Activated T-cell treated with anti-CD3 and anti-CD28 coated beads, Interleukin-2, amount 50 U/mL, for 4 hours (primary cell): Measurements from ENCODE around the gene WDR1. TPM values are rescaled to one million over a fixed set of nuclear protein-coding genes. Genes with fewer than 3 reads are reported as not detected.

Experiments
- ATAC-seq, 2 donors: fragments of 200-7000 bp; cut with Tn5 transposase; one replicate each; pipeline ENCODE4 v1.10.0; 2021
- DNase-seq: peaks from one replicate; pipeline ENCODE4 v3.0.0-alpha.2; 2020
- H3K27me3 Mint-ChIP-seq: one replicate; pipeline ENCODE4 v1.8.0; 2021; ENCODE audit warnings: low read depth, mixed read lengths
- H3K36me3 Mint-ChIP-seq: one replicate; pipeline ENCODE4 v1.8.0; 2022; ENCODE audit warnings: mixed read lengths; ENCODE audit not compliant: insufficient read depth
- H3K4me1 Mint-ChIP-seq: one replicate; pipeline ENCODE4 v1.8.0; 2021; ENCODE audit warnings: low read depth, mixed read lengths
- H3K4me3 Mint-ChIP-seq: one replicate; pipeline ENCODE4 v1.8.0; 2021; ENCODE audit warnings: mild to moderate bottlenecking, moderate library complexity, mixed read lengths
- H3K9me3 Mint-ChIP-seq: one replicate; pipeline ENCODE4 v1.8.0; 2021; ENCODE audit warnings: mixed read lengths
- total RNA-seq, 3 donors: library from RNA; stranded (reverse); gene quantifications; one replicate each; pipeline ENCODE4 v1.2.1, GENCODE V29; 2021

Gene WDR1
- total RNA-seq, 3 donors from 2014 or later = 291 to 356 (median 334) TPM

DNA sequence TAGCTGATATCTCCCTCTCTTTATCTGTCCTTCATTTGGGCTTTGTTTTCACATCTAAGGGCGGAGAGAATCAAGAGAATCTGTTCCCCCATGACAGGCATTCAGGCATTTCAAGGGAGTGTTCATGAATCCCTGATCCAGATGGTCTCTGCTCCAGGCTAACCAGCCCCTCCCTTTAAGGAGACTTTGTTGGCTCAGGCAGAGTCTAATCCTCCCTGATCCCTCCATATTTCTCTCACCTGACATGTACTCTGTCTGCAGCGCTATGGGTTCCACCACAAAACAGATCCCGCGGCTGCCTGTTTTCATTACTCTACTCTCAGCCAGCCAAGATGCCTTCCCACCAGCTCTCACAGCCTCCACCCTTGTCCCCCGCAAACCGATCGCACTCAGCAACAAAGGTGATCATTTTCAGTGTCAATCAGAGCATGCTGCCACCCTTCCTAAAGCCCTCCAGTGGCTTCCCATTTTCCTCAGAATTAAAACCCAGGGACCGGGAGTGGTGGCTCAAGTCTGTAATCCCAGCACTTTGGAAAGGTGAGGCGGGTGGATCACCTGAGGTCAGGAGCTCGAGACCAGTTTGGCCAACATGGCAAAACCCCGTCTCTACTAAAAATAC, 65.0 kb downstream of the WDR1 start:
- Mint-ChIP-seq H3K4me3 (no peak overlapping the region), H3K4me1 (peaks cover 5% of the 10 kb centered on the region), H3K27me3 (no peaks in the 10 kb centered on the region), H3K36me3 (peaks cover 11% of the 10 kb centered on the region), H3K9me3 (no peaks in the 10 kb centered on the region)
- ATAC-seq (no peak), DNase-seq (no peak)

DNA sequence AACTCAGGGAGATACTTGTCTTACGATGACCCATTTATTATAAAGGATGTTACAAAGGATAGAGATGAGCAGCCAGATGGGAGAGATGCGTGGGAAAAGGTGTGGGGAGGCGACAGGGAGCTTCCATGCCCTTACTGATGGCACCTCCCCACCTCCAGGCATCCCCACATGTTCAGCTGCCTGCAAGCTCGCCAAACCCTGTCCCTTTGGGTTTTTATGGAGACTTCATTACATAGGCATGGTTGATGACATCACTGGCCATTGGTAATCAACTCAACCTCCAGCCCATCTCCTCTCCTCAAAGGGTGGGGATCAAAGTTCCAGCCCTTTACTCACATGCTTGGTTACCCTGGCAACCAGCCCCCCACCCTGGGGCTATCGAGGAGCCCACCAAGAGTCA, 65.9 kb downstream of the WDR1 start:
- Mint-ChIP-seq H3K9me3 (no peaks in the 10 kb centered on the region), H3K36me3 (peaks cover 4% of the 10 kb centered on the region), H3K4me3 (no peak overlapping the region), H3K27me3 (no peaks in the 10 kb centered on the region), H3K4me1 (peaks cover 2% of the 10 kb centered on the region)
- ATAC-seq (no peak), DNase-seq (no peak)

DNA sequence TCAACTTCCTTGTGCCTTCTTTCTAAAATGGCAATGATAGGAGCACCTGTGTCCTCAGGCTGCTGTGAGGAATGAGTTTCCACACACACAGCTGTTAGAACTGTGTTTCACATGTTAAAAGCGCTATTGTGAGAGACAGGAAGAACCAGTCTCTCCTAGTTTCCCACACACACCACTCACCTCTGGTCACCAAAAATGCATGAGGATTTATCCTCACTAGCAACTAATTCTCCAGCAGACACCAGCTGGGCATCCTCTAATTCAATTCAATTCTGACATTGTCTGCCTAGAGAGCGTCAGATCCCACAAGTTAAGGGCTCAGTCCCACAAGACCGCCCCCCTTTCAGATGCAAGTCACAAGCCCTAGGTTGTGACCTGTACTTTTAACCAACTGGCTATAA, 66.3 kb downstream of the WDR1 start:
- Mint-ChIP-seq H3K9me3 (no peaks in the 10 kb centered on the region), H3K4me1 (peaks cover 2% of the 10 kb centered on the region), H3K4me3 (no peak overlapping the region), H3K27me3 (no peaks in the 10 kb centered on the region), H3K36me3 (peaks cover 3% of the 10 kb centered on the region)
- ATAC-seq (no peak), DNase-seq (no peak)

DNA sequence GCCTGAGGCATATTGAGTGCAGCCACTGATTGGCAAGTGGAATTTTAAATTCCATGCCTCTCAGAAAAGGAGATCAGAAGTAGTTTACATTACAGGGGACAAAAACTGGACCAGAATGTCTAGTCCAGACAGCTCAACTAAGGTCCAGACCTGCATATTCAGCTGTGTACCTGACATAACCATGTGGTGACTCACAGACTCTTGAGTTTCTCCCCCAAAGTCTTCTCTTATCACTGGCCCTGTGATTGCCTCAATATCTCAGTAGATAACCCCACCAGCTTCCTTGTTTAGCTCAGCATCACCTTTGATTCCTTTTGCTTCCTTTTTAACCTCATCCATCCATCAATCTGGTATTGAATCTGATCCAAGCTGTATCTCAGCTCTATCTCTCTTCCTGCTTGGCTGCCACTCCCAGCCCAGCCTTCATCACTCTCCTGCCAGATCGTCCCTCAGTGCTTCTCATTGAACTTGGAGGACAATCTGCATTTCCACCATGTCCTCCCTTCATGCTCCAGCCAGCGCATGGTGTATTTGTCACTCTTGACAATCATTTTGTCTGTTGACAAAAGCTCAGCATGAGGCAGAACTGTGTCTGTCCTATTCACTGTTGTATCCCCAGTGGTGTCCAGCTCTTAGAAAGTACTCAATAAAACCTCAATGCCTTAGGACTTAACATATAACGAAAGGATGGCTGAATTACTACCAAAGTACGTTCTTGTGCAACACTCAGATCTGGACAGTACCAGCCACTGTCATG, 67.5 kb downstream of the WDR1 start:
- no peaks in the 10 kb centered on the region for H3K9me3 Mint-ChIP-seq
- ATAC-seq = no peak
- no peaks in the 10 kb centered on the region for H3K27me3 Mint-ChIP-seq
- no peak overlapping the region for H3K4me3 Mint-ChIP-seq
- peaks cover 3% of the 10 kb centered on the region for H3K36me3 Mint-ChIP-seq
- no peak for DNase-seq
- peaks cover 4% of the 10 kb centered on the region for H3K4me1 Mint-ChIP-seq

DNA sequence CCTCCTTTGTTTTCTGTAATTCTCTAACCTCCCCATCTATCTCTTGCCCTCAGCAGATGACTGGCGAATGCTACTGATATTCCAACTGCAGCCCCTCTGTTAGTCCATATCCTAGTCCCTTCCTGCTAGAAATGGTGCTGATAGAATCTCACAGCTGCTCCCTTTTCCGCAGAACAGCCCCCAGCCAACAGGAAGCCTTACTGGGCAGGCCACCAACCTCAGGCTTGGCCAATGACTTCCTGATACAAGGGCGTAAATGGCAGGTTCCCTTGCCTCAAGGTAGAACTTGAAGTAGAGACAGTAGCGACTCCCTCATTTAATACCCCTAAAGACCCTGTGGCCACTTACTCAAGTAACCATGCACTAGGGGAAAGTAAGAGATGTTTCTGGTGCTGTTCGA, 68.6 kb downstream of the WDR1 start:
- H3K4me1 Mint-ChIP-seq = peaks cover 4% of the 10 kb centered on the region
- DNase-seq = no peak
- peaks cover under 1% of the 10 kb centered on the region for H3K9me3 Mint-ChIP-seq
- H3K36me3 Mint-ChIP-seq = peaks cover 7% of the 10 kb centered on the region
- H3K27me3 Mint-ChIP-seq = no peaks in the 10 kb centered on the region
- no peak for ATAC-seq
- H3K4me3 Mint-ChIP-seq = no peak overlapping the region

DNA sequence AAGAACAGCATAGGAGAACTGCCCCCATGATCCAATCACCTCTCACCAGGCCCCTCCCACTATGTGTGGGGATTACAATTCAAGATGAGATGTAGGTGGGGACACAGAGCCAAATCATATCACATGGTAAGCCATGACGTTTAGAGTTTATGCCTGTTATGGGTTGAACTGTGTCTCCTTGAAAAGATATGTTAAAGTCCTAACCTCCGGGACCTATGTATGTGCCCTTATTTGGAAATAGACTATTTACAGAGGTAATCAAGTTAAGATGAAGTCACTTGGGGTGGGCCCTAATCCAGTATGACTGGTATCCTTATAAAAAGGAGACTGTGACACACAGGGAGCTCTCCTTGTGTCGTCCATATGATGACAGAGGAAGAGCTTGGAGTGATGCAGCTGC, 70.1 kb downstream of the WDR1 start:
- H3K4me1 Mint-ChIP-seq = peaks cover 4% of the 10 kb centered on the region
- H3K36me3 Mint-ChIP-seq = peaks cover 17% of the 10 kb centered on the region
- no peaks in the 10 kb centered on the region for H3K27me3 Mint-ChIP-seq
- ATAC-seq = no peak
- no peak overlapping the region for H3K4me3 Mint-ChIP-seq
- H3K9me3 Mint-ChIP-seq = peaks cover 9% of the 10 kb centered on the region
- no peak for DNase-seq

DNA sequence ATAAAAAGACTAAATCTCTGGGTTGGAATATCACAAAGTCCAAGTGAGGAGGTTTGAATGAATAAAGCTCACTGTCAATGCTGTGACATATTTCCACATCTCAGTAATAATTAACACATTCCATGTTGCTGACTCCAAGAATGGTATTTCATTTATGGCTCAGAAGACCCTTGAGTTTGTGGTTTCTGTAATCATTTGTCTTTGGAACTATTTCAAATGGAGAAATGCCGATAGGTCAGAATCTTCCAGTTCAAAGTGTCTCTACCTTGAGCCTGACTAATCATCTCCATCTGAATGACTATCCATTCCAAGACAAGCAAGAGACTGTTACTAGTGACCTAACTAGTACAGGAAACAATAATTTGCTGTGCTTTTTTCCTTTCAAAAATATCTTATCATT, 71.1 kb downstream of the WDR1 start:
- no peaks in the 10 kb centered on the region for H3K27me3 Mint-ChIP-seq
- H3K36me3 Mint-ChIP-seq = peaks cover 19% of the 10 kb centered on the region
- DNase-seq (no peak), ATAC-seq (no peak)
- H3K4me1 Mint-ChIP-seq = peaks cover 4% of the 10 kb centered on the region
- H3K9me3 Mint-ChIP-seq = peaks cover 9% of the 10 kb centered on the region
- no peak overlapping the region for H3K4me3 Mint-ChIP-seq

DNA sequence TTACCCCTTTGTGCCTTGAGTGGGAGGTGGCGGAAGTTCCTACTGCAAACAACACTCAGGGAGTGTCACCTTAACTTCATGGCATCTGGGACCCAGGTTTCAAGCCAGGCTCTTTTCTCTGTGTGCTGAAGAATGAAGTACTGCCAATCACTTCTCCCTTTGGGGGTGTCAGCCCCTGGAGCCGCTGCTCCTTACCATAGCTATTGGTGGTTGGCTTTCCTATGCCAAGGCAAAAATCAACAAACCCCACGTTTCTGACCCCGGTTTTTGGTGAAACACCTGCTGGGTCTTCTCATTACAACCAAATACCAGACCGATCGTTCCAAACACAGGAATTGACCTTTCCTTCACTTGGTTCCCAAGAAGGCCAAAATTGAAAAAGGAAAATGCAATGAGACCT, 75.6 kb downstream of the WDR1 start:
- DNase-seq (no peak), ATAC-seq (no peak)
- no peak overlapping the region for H3K4me3 Mint-ChIP-seq
- peaks cover 9% of the 10 kb centered on the region for H3K9me3 Mint-ChIP-seq
- H3K4me1 Mint-ChIP-seq = peaks cover 2% of the 10 kb centered on the region
- H3K36me3 Mint-ChIP-seq = peaks cover 31% of the 10 kb centered on the region
- H3K27me3 Mint-ChIP-seq = no peaks in the 10 kb centered on the region

DNA sequence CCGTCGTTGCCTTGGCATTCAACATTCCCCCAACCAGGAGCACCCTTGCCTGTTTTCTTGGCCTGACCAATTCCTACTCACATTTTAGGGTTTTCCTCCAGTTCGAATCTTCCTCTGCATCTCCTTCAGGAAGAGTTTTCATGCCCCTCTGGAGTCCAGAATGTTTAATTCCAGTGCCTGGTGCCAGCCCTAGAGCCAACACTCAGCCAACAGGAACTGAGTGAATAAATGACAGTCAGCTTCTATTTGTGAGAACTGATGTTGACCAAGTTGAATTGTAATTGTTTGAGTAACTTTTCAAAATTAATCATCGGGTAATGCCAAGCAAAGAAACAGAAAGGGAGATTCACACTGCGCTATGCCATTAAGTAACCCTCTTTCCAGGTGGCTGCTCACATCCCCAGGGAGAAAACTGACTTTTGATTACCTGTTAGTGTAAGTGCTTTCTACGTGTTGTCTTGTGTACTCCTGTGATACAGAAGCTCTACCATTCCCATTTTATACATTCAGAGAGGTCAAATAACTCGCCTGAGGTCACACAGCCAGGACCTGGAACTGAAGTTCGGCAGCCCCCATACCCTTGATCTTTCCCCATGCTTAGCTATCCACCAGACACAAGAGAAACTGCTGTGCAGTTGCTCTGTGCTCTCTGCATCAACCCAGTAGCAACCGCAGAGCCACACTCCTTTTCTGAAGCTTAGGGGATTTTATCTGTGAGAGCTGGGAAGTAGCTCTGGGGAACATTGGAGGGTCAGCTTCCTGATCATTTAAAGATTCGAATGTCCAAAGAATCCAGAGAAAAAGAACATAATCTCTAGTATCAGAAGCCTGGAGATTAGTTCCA, 76.3 kb downstream of the WDR1 start:
- no peak for DNase-seq
- Mint-ChIP-seq H3K27me3 (no peaks in the 10 kb centered on the region), H3K4me3 (no peak overlapping the region), H3K36me3 (peaks cover 31% of the 10 kb centered on the region), H3K4me1 (peaks cover 2% of the 10 kb centered on the region), H3K9me3 (peaks cover 9% of the 10 kb centered on the region)
- ATAC-seq = no peak

DNA sequence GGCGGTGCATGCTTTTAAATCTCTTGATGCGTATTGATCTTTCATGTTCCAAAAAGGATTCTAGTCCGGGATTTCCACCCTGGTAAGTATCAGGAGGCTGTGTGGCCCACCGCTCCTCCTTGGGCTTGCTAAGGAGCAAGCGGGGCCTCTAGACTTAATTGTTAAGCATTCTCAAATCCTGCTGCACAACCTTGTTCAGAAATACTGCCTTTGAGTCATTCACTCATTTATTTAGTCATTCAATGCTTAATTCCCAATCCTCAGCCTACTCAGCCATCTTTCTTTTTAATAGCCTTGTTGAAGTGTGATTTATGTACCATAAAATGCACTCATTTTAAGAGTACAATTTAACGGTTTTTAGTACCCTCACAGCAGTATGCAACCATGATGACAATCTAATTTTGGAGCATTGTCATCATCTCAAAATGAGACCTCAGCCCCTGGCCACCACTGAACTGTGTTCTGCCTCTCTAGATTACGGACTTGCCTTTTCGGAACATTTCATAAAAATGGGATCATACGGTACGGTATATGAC, 79.7 kb downstream of the WDR1 start:
- DNase-seq (no peak), ATAC-seq (no peak)
- H3K4me1 Mint-ChIP-seq = peaks cover 8% of the 10 kb centered on the region
- no peaks in the 10 kb centered on the region for H3K9me3 Mint-ChIP-seq
- no peak overlapping the region for H3K4me3 Mint-ChIP-seq
- H3K27me3 Mint-ChIP-seq = peaks cover 1% of the 10 kb centered on the region
- H3K36me3 Mint-ChIP-seq = peaks cover 17% of the 10 kb centered on the region

DNA sequence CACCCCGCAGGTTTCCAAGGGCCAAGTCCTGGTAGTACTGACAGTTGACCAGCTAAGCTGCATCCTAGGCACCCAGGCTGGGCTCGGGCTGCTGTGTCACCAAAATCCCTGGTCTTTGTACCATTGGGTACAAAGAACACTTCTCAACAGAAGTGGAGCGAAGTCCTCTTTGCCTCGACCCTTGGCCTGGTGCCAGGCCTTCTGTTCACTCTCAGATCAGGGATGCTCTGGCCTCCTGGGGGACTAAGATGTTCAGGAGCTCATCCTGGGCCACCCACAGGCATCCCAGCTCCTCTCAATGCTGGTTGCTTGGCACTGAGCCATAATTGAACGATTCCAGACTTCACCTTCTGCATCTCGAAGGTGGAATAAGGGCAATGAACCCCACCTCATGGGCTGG, 81.5 kb downstream of the WDR1 start:
- H3K4me1 Mint-ChIP-seq = peaks cover 8% of the 10 kb centered on the region
- DNase-seq (no peak), ATAC-seq (no peak)
- H3K9me3 Mint-ChIP-seq = no peaks in the 10 kb centered on the region
- peaks cover 1% of the 10 kb centered on the region for H3K27me3 Mint-ChIP-seq
- no peak overlapping the region for H3K4me3 Mint-ChIP-seq
- H3K36me3 Mint-ChIP-seq = peaks cover 12% of the 10 kb centered on the region

DNA sequence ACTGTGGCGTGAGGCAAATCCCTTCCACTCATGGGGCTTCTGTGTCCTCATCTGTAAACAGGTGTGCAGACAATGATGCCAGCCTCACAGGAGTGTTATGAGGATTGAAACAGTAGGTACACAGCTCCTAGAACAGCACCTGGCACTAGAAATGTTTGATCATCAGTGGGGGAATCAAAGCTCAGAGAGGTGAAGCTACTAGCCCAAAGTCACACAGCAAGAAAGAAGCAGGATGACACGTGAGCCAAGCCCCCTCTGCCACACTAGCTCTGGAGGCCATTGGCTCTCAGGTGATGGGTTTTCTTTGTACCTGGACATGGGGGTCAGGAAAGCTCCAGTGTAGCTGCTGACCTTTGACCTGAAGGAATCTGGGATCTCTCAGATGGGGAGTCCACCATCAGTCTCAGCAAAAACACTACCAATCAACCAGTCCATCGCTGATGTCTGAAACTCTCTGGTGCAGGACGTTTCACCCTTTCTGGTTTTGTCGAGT, 81.9 kb downstream of the WDR1 start:
- no peak for DNase-seq

DNA sequence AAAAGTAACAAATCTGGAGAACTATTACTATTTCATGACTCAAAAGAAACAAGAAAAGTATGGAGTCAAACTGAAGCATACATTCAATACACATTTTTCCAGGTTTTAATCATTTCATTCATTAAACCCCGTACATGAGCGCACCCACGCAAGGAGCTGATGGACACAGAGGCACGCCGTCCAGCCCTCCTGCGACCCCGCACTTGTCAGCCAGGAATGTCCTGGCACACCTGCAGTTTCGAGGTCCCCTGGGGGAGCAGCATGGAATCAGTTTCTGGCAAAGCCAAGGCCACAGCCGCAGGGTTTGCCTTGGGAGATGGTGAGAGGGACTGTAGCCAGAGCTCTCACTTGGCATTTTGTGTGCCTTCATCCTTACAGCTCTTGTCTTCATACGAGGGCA, 82.5 kb downstream of the WDR1 start:
- ATAC-seq (no peak), DNase-seq (no peak)
- no peak overlapping the region for H3K4me3 Mint-ChIP-seq
- H3K36me3 Mint-ChIP-seq = peaks cover 5% of the 10 kb centered on the region
- H3K4me1 Mint-ChIP-seq = peaks cover 8% of the 10 kb centered on the region
- peaks cover 1% of the 10 kb centered on the region for H3K27me3 Mint-ChIP-seq
- H3K9me3 Mint-ChIP-seq = no peaks in the 10 kb centered on the region

More for the DNA sequence above, 81.9 kb downstream of the WDR1 start:
- peaks cover 1% of the 10 kb centered on the region for H3K27me3 Mint-ChIP-seq
- peaks cover 8% of the 10 kb centered on the region for H3K4me1 Mint-ChIP-seq
- H3K36me3 Mint-ChIP-seq = peaks cover 8% of the 10 kb centered on the region
- H3K4me3 Mint-ChIP-seq = no peak overlapping the region
- no peaks in the 10 kb centered on the region for H3K9me3 Mint-ChIP-seq
- no peak for ATAC-seq

DNA sequence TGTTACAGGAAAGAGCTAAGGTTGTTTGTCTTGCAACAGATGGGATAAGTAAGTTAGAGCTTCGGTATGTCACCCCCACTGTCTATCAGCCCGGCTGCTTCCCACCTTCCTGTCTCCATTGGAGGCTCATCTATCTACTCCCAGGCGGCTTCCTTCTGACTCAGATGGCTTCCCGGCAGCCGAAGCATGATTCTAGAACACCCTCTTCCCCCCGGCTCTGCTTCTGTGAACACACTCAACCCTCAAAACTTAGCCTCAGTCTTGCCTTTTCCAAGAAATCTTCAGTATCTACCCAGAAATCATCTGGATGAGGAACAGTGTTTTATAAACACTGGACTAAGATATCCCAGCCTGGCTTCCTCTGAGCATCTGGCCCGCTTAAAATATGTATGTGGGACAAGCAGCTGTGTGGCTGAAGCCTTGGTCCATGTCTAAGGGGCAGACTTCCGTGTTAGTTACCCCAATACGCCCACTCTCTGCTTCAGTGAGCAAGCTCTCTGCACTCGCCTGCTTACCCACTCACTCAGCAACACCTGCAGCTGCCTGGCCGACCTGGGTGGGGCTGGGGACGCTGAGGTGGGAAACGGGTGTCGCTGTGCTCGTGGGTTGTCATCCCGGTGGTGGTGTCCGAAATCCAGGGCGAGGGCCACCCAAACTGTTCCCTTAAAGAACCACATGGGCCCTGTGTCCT, 83.3 kb downstream of the WDR1 start:
- peaks cover 1% of the 10 kb centered on the region for H3K27me3 Mint-ChIP-seq
- DNase-seq = no peak
- ATAC-seq = no peak
- H3K9me3 Mint-ChIP-seq = no peaks in the 10 kb centered on the region
- peaks cover 3% of the 10 kb centered on the region for H3K36me3 Mint-ChIP-seq
- peaks cover 8% of the 10 kb centered on the region for H3K4me1 Mint-ChIP-seq
- H3K4me3 Mint-ChIP-seq = no peak overlapping the region
